AG08396 (cell line): ENCODE data around the gene ARHGEF28.

Experiments used
- DNase-seq: peaks from one replicate; pipeline ENCODE4 v3.0.0; 2012; ENCODE audit warnings: low spot score, mixed read lengths

ARHGEF28 gene

GRCh38 chr5:73777192-73777591 is 151.2 kb downstream of the ARHGEF28 start:
- DNase-seq: no peak

GRCh38 chr5:73780302-73781080 is 154.5 kb downstream of the ARHGEF28 start:
- no peak for DNase-seq

GRCh38 chr5:73781107-73781768 is 155.2 kb downstream of the ARHGEF28 start:
- DNase-seq: no peak

GRCh38 chr5:73783828-73784227 is 157.8 kb downstream of the ARHGEF28 start:
- no peak for DNase-seq

- no peak for DNase-seq
Observed at GRCh38 chr5:73786043-73786831, 160.2 kb downstream of the ARHGEF28 start.

GRCh38 chr5:73789851-73790281 is 163.9 kb downstream of the ARHGEF28 start:
- no peak for DNase-seq

- no peak for DNase-seq
Observed at GRCh38 chr5:73791389-73791788, 165.4 kb downstream of the ARHGEF28 start.

GRCh38 chr5:73792687-73793320 is 166.8 kb downstream of the ARHGEF28 start:
- DNase-seq: peak; percentile 53

GRCh38 chr5:73793911-73794310 is 167.9 kb downstream of the ARHGEF28 start:
- no peak for DNase-seq

- DNase-seq: peak; percentile 71
Observed at GRCh38 chr5:73796164-73797131, 170.5 kb downstream of the ARHGEF28 start.

GRCh38 chr5:73797132-73797510 is 171.1 kb downstream of the ARHGEF28 start:
- DNase-seq: no peak

- no peak for DNase-seq
Observed at GRCh38 chr5:73799401-73799972, 173.5 kb downstream of the ARHGEF28 start.

- DNase-seq: no peak
Observed at GRCh38 chr5:73801686-73802085, 175.7 kb downstream of the ARHGEF28 start.

- no peak for DNase-seq
Observed at GRCh38 chr5:73805449-73805848, 179.5 kb downstream of the ARHGEF28 start.

- DNase-seq: no peak
Observed at GRCh38 chr5:73808911-73809310, 182.9 kb downstream of the ARHGEF28 start.

- no peak for DNase-seq
Observed at GRCh38 chr5:73810429-73810828, 184.4 kb downstream of the ARHGEF28 start.

GRCh38 chr5:73812457-73812856 is 186.5 kb downstream of the ARHGEF28 start:
- DNase-seq: no peak

- no peak for DNase-seq
Observed at GRCh38 chr5:73812962-73813588, 187.1 kb downstream of the ARHGEF28 start.

GRCh38 chr5:73814233-73814846 is 188.3 kb downstream of the ARHGEF28 start:
- DNase-seq: no peak

GRCh38 chr5:73815631-73816030 is 189.6 kb downstream of the ARHGEF28 start:
- DNase-seq: no peak
